Karpas-422 (cell line): ENCODE results near the gene IL1R2. TPM values are rescaled to one million over a fixed set of nuclear protein-coding genes. Genes with fewer than 3 reads are reported as not detected.

Experiments
- DNase-seq: peaks from one replicate; pipeline ENCODE4 v3.0.0-alpha.2; 2015
- H2AFZ ChIP-seq: fragments of 200-600 bp; sonication (generic); 2 replicates; pipeline ENCODE4 v1.6.1; 2014; ENCODE audit warnings: antibody characterized with exemption, low read length, mixed read lengths
- H3K27ac ChIP-seq: fragments of 200-600 bp; sonication (generic); 2 replicates; pipeline ENCODE4 v1.5.1; 2014; ENCODE audit warnings: mild to moderate bottlenecking, low read length, moderate library complexity
- H3K27me3 ChIP-seq: fragments of 200-600 bp; sonication (generic); 2 replicates; pipeline ENCODE4 v1.6.1; 2014; ENCODE audit warnings: low read length, mixed read lengths
- H3K36me3 ChIP-seq: fragments of 200-600 bp; sonication (generic); 2 replicates; pipeline ENCODE4 v1.6.1; 2014; ENCODE audit warnings: low read length, mixed read lengths; ENCODE audit not compliant: insufficient read depth
- H3K4me1 ChIP-seq: fragments of 200-600 bp; sonication (generic); 2 replicates; pipeline ENCODE4 v1.6.1; 2014; ENCODE audit warnings: mild to moderate bottlenecking, low read length, mixed read lengths
- H3K4me2 ChIP-seq: fragments of 200-600 bp; sonication (generic); 2 replicates; pipeline ENCODE4 v1.6.1; 2014; ENCODE audit warnings: low read length, low read depth, mild to moderate bottlenecking; ENCODE audit not compliant: poor library complexity, severe bottlenecking
- H3K4me3 ChIP-seq: fragments of 200-600 bp; sonication (generic); 2 replicates; pipeline ENCODE4 v1.5.1; 2014; ENCODE audit warnings: mild to moderate bottlenecking, antibody characterized with exemption, low read length, mixed read lengths
- H3K79me2 ChIP-seq: fragments of 200-600 bp; sonication (generic); 2 replicates; pipeline ENCODE4 v1.6.1; 2014; ENCODE audit warnings: mild to moderate bottlenecking, low read length, mixed read lengths
- H3K9ac ChIP-seq: fragments of 200-600 bp; sonication (generic); 2 replicates; pipeline ENCODE4 v1.6.0; 2014; ENCODE audit warnings: low read length
- H3K9me2 ChIP-seq: fragments of 200-600 bp; sonication (generic), shearing (Covaris generic); replicated peaks from 2 replicates; pipeline ENCODE4 v1.6.0; 2014; ENCODE audit warnings: mild to moderate bottlenecking, low read length, moderate library complexity; ENCODE audit not compliant: insufficient read depth
- H3K9me3 ChIP-seq: fragments of 300-700, 200-600 bp; sonication (generic); 2 replicates; pipeline ENCODE4 v1.6.1; 2014; ENCODE audit warnings: low read length, mixed read lengths
- H4K20me1 ChIP-seq: fragments of 200-600 bp; sonication (generic); 2 replicates; pipeline ENCODE4 v1.6.1; 2014; ENCODE audit warnings: mild to moderate bottlenecking, antibody characterized with exemption, low read length, low read depth; ENCODE audit not compliant: insufficient read depth
- total RNA-seq: library from RNA; depleted of rRNA; stranded (reverse); fragments of >200 nt; shearing (Covaris generic); gene quantifications from 2 replicates; pipeline ENCODE4 v1.2.3, GENCODE V29; 2014; ENCODE audit warnings: low replicate concordance

IL1R2 gene
- total RNA-seq, 1 experiment from 2014 or later, result not detected

DNA sequence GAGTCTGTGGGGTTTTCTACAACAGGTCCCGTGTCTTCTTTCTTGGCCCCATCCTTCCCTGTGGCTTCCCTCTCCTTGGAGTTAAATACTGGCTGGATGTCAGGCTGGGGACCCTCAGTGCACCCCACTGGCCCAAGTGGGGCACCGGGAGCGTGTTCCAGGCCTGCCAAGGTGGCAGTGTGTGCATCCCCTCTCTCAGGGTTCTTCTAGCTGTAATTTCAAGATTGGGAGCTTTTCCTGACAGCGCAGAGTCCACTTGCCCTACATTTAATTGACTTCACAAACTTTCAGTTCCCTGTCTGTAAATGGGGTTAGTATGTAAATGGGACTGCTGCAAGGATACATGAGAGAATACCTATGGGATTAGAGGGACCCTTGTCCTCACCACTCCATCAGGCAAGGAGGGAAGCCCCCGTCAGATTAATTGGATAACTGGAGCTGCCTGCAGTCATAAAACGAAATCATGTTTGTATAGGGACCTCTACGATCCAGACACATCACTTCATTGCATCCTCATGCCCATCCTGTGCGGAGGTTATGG, 66.6 kb downstream of the IL1R2 start:
- H3K27me3 ChIP-seq, result no peaks in the 10 kb centered on the region
- no peak overlapping the region for H3K4me2 ChIP-seq
- H3K9me3 ChIP-seq, result no peaks in the 10 kb centered on the region
- no peak overlapping the region for H2AFZ ChIP-seq
- no peak overlapping the region for H3K4me3 ChIP-seq
- no peaks in the 10 kb centered on the region for H3K79me2 ChIP-seq
- no peaks in the 10 kb centered on the region for H4K20me1 ChIP-seq
- no peak overlapping the region for H3K9ac ChIP-seq
- no peak for DNase-seq
- no peaks in the 10 kb centered on the region for H3K36me3 ChIP-seq
- H3K4me1 ChIP-seq, result no peaks in the 10 kb centered on the region
- H3K27ac ChIP-seq, result no peak overlapping the region
- H3K9me2 ChIP-seq, result no peaks in the 10 kb centered on the region

- H3K9me3 ChIP-seq, result no peaks in the 10 kb centered on the region
- no peak for DNase-seq
- H3K4me2 ChIP-seq, result no peak overlapping the region
- H3K4me3 ChIP-seq, result no peak overlapping the region
- H4K20me1 ChIP-seq, result no peaks in the 10 kb centered on the region
- H3K79me2 ChIP-seq, result no peaks in the 10 kb centered on the region
- H3K4me1 ChIP-seq, result no peaks in the 10 kb centered on the region
- H3K36me3 ChIP-seq, result no peaks in the 10 kb centered on the region
- no peaks in the 10 kb centered on the region for H3K27me3 ChIP-seq
- no peak overlapping the region for H2AFZ ChIP-seq
- H3K27ac ChIP-seq, result no peak overlapping the region
- H3K9me2 ChIP-seq, result no peaks in the 10 kb centered on the region
- no peak overlapping the region for H3K9ac ChIP-seq
Measured at GRCh38 chr2:102059151-102059550, 67.4 kb downstream of the IL1R2 start.

GRCh38 chr2:102060047-102060446, 68.3 kb downstream of the IL1R2 start:
- no peak overlapping the region for H3K9ac ChIP-seq
- no peak overlapping the region for H3K4me3 ChIP-seq
- H3K9me2 ChIP-seq, result no peaks in the 10 kb centered on the region
- DNase-seq, result no peak
- no peaks in the 10 kb centered on the region for H3K36me3 ChIP-seq
- no peaks in the 10 kb centered on the region for H3K9me3 ChIP-seq
- no peaks in the 10 kb centered on the region for H3K4me1 ChIP-seq
- no peaks in the 10 kb centered on the region for H3K79me2 ChIP-seq
- no peak overlapping the region for H3K27ac ChIP-seq
- H3K27me3 ChIP-seq, result no peaks in the 10 kb centered on the region
- H2AFZ ChIP-seq, result no peak overlapping the region
- H3K4me2 ChIP-seq, result no peak overlapping the region
- H4K20me1 ChIP-seq, result no peaks in the 10 kb centered on the region

DNA sequence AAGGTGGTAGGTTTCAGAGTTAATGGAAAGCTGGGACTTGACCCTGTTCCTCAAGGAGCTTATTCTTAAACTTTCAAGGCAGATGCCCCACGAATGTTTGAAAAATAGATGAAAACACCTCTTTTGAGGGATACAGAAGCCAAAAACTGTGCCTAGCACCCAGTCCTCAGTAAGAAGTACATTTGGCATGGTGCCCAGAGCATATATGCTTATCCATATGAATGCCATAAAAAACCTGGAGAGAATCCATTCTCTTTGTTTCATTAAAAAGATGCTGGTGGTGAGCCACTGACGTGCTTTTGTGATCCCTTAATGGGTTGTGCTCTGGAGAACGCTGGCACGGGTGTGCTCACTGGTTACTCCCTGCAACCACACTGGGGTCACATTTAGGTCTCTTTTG, 69.0 kb downstream of the IL1R2 start:
- no peaks in the 10 kb centered on the region for H3K4me1 ChIP-seq
- H3K9ac ChIP-seq, result no peak overlapping the region
- no peak for DNase-seq
- no peak overlapping the region for H3K27ac ChIP-seq
- H3K9me3 ChIP-seq, result no peaks in the 10 kb centered on the region
- H3K4me2 ChIP-seq, result no peak overlapping the region
- no peaks in the 10 kb centered on the region for H3K79me2 ChIP-seq
- no peak overlapping the region for H2AFZ ChIP-seq
- no peaks in the 10 kb centered on the region for H3K36me3 ChIP-seq
- no peak overlapping the region for H3K4me3 ChIP-seq
- no peaks in the 10 kb centered on the region for H4K20me1 ChIP-seq
- no peaks in the 10 kb centered on the region for H3K27me3 ChIP-seq
- H3K9me2 ChIP-seq, result no peaks in the 10 kb centered on the region

DNA sequence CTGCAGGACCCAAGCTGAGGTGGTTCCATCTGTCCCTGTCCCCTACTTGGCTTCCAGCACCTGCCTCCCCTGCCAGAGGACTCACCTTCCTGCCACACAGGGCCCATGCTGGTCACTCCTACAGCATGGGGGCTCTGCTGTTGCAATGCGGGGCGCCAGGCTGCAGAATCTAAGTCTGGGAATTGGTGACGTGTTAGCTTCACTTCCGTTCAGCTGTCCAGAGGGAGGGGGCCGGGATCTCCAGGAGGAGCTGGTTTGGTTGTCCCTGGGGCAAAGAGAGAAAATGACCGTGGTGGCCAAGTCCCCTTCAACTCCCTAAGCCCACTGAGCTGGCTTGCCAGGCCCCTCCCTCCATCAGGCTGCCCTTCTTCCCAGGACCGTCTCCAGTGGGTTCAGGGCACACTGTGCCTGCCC, 69.5 kb downstream of the IL1R2 start:
- Histone ChIP-seq H3K4me2 (no peak overlapping the region), H3K4me3 (no peak overlapping the region), H3K79me2 (no peaks in the 10 kb centered on the region), H3K27me3 (no peaks in the 10 kb centered on the region), H3K9me2 (no peaks in the 10 kb centered on the region), H3K4me1 (no peaks in the 10 kb centered on the region), H4K20me1 (no peaks in the 10 kb centered on the region), H3K9ac (no peak overlapping the region), H3K9me3 (no peaks in the 10 kb centered on the region), H3K27ac (no peak overlapping the region), H3K36me3 (no peaks in the 10 kb centered on the region), H2AFZ (no peak overlapping the region)
- no peak for DNase-seq

DNA sequence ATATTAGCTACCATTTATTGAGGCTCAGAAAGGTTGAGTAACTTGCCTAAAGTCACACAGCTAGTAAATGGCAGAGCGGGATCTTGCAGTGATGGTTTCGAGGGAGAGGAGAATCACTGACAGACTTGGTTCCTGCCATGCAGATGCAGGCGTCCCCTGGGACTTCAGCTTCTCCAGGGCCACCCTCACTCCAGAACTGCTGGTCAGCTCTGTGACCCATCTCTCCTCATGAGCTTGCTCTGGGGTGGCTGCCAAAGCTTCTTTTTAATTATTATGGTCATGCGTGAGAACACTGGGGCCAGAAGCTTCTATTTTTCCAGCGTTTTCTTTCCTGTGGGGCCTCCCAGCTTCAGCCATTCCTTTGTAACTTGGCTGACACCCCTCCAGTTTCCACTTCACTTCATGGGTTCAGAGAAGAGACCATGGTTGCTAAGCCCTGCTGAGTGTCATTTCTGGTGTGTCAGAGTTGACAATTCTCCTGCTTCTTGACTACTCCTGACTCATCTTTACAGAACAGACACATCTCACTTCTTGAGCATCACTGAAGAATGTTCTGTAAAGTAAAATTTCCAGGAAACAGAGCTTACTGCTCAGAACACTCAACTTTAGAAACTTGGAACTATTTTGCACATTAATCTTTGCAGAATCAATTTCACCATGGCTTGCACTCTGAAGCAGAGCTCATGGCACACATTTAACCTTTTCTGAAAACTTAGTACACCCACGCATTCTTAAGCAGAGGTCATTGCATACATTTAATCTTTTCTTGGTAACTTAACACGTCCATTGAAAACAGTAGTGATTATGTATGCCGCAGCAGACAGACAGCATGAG, 70.4 kb downstream of the IL1R2 start:
- Histone ChIP-seq H2AFZ (no peak overlapping the region), H3K27me3 (no peaks in the 10 kb centered on the region), H3K4me3 (no peak overlapping the region), H3K4me1 (no peaks in the 10 kb centered on the region), H3K36me3 (no peaks in the 10 kb centered on the region), H3K9ac (no peak overlapping the region), H3K4me2 (no peak overlapping the region), H3K79me2 (no peaks in the 10 kb centered on the region), H3K27ac (no peak overlapping the region), H4K20me1 (no peaks in the 10 kb centered on the region), H3K9me2 (no peaks in the 10 kb centered on the region), H3K9me3 (no peaks in the 10 kb centered on the region)
- no peak for DNase-seq

- no peaks in the 10 kb centered on the region for H3K36me3 ChIP-seq
- H2AFZ ChIP-seq, result no peak overlapping the region
- no peak overlapping the region for H3K9ac ChIP-seq
- no peaks in the 10 kb centered on the region for H3K9me3 ChIP-seq
- no peaks in the 10 kb centered on the region for H3K9me2 ChIP-seq
- H4K20me1 ChIP-seq, result no peaks in the 10 kb centered on the region
- H3K27me3 ChIP-seq, result no peaks in the 10 kb centered on the region
- H3K27ac ChIP-seq, result no peak overlapping the region
- no peaks in the 10 kb centered on the region for H3K4me1 ChIP-seq
- no peak for DNase-seq
- no peak overlapping the region for H3K4me2 ChIP-seq
- no peaks in the 10 kb centered on the region for H3K79me2 ChIP-seq
- no peak overlapping the region for H3K4me3 ChIP-seq
Measured at GRCh38 chr2:102062802-102063201, 71.0 kb downstream of the IL1R2 start.

DNA sequence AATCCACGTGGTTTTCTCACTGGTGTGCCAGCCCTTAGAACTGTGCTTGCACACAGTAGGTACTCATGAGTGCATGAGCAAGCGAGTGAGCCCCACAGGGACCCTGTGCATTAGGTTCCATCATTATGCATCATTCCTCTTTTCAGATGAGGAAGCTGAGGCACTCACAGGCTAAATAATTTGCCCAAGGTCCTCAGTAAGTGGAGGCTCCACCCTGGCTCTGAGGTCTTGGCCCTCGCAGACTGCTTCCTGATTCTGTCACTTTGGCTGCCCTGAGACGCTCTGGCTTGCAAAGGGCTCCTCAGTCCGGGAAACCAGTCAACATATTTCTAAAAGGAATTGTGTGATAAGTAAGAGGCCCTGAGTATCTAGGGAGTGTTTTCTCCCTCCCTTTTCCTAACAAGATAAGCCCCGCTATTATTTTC, 71.7 kb downstream of the IL1R2 start:
- Histone ChIP-seq H3K27ac (no peak overlapping the region), H3K36me3 (no peaks in the 10 kb centered on the region), H3K9me2 (no peaks in the 10 kb centered on the region), H3K9me3 (no peaks in the 10 kb centered on the region), H3K4me1 (no peaks in the 10 kb centered on the region), H3K4me2 (no peak overlapping the region), H3K27me3 (no peaks in the 10 kb centered on the region), H3K79me2 (no peaks in the 10 kb centered on the region), H2AFZ (no peak overlapping the region), H4K20me1 (no peaks in the 10 kb centered on the region), H3K4me3 (no peak overlapping the region), H3K9ac (no peak overlapping the region)
- DNase-seq, result no peak
